Astrocyte (in vitro differentiated cells and primary cell): ENCODE results near the gene HAL. TPM values are rescaled to one million over a fixed set of nuclear protein-coding genes. Genes with fewer than 3 reads are reported as not detected.
A peak's percentile ranks its signal among the peaks of the same experiment; 100 is the strongest.

Source experiments
- DNase-seq: peaks from one replicate; pipeline ENCODE4 v3.0.0-alpha.2; 2010; ENCODE audit warnings: low read depth
- FAIRE-seq: peaks from 2 replicates; lab custom pipeline; 2011; peaks lifted over from hg19 to GRCh38; lab: Jason Lieb, UNC
- H2AFZ ChIP-seq: 2 replicates; pipeline ENCODE4 v1.6.0; 2012; ENCODE audit warnings: low read depth, low read length, inconsistent platforms
- H3K27ac ChIP-seq: 2 replicates; pipeline ENCODE4 v1.5.1; 2011; ENCODE audit warnings: low read depth, low read length, inconsistent platforms
- H3K27me3 ChIP-seq: 2 replicates; pipeline ENCODE4 v1.6.0; 2011; ENCODE audit warnings: low read length, inconsistent platforms; ENCODE audit not compliant: insufficient read depth
- H3K36me3 ChIP-seq: 2 replicates; pipeline ENCODE4 v1.5.1; 2011; ENCODE audit warnings: low read length, inconsistent platforms; ENCODE audit not compliant: insufficient read depth
- H3K4me1 ChIP-seq: 2 replicates; pipeline ENCODE4 v1.5.1; 2011; ENCODE audit warnings: low read length, inconsistent platforms; ENCODE audit not compliant: insufficient read depth
- H3K4me2 ChIP-seq: 2 replicates; pipeline ENCODE4 v1.6.0; 2012; ENCODE audit warnings: low read length, inconsistent platforms
- H3K4me3 ChIP-seq: 2 replicates; pipeline ENCODE4 v1.5.1; 2011; ENCODE audit warnings: low read depth, mild to moderate bottlenecking, low read length, inconsistent platforms; ENCODE audit not compliant: insufficient read depth
- H3K79me2 ChIP-seq: 2 replicates; pipeline ENCODE4 v1.6.0; 2012; ENCODE audit warnings: mild to moderate bottlenecking, low read length, inconsistent platforms; ENCODE audit not compliant: insufficient read depth
- H3K9ac ChIP-seq: 2 replicates; pipeline ENCODE4 v1.6.0; 2012; ENCODE audit warnings: mild to moderate bottlenecking, low read length, inconsistent platforms
- H3K9me3 ChIP-seq: 2 replicates; pipeline ENCODE4 v1.5.1; 2012; ENCODE audit warnings: low read depth, mild to moderate bottlenecking, low read length, inconsistent platforms; ENCODE audit not compliant: insufficient read depth
- H4K20me1 ChIP-seq: 2 replicates; pipeline ENCODE4 v1.6.0; 2012; ENCODE audit warnings: low read length, inconsistent platforms; ENCODE audit not compliant: insufficient read depth
- H3K27ac Mint-ChIP-seq: one replicate; pipeline ENCODE4 v1.8.0; 2021; ENCODE audit warnings: mild to moderate bottlenecking, mixed read lengths; ENCODE audit not compliant: unreplicated experiment
- H3K27me3 Mint-ChIP-seq: one replicate; pipeline ENCODE4 v1.8.0; 2021; ENCODE audit warnings: low read depth, mixed read lengths; ENCODE audit not compliant: unreplicated experiment
- H3K36me3 Mint-ChIP-seq: one replicate; pipeline ENCODE4 v1.8.0; 2021; ENCODE audit warnings: low read depth, mixed read lengths; ENCODE audit not compliant: unreplicated experiment
- H3K4me1 Mint-ChIP-seq: one replicate; pipeline ENCODE4 v1.8.0; 2021; ENCODE audit warnings: low read depth, mixed read lengths; ENCODE audit not compliant: unreplicated experiment
- H3K4me3 Mint-ChIP-seq: one replicate; pipeline ENCODE4 v1.8.0; 2021; ENCODE audit warnings: mild to moderate bottlenecking, moderate library complexity, mixed read lengths; ENCODE audit not compliant: unreplicated experiment
- H3K9me3 Mint-ChIP-seq: one replicate; pipeline ENCODE4 v1.8.0; 2021; ENCODE audit warnings: mild to moderate bottlenecking, mixed read lengths; ENCODE audit not compliant: unreplicated experiment
- CTCF ChIP-seq: IDR thresholded peaks from 2 replicates; pipeline ENCODE4 v1.5.1; 2011; ENCODE audit warnings: low read depth, mild to moderate bottlenecking, inconsistent platforms, low read length, moderate library complexity; ENCODE audit not compliant: insufficient read depth
- EZH2 ChIP-seq: IDR thresholded peaks from 2 replicates; pipeline ENCODE4 v1.6.1; 2012; ENCODE audit warnings: mild to moderate bottlenecking, low read length, inconsistent platforms; ENCODE audit not compliant: insufficient read depth
- total RNA-seq: library from RNA; stranded (reverse); gene quantifications from 2 replicates; pipeline ENCODE4 v1.2.1, GENCODE V29; 2021

The HAL gene
- total RNA-seq, 1 donor from 2014 or later = 0.20 TPM

GRCh38 chr12:95942101-95942523 is 54.0 kb downstream of the HAL start:
- Histone ChIP-seq H3K9me3 (no peaks in the 10 kb centered on the region), H3K4me3 (peak overlapping the region; percentile 89), H3K36me3 (no peaks in the 10 kb centered on the region), H3K27ac (no peak overlapping the region), H2AFZ (peak overlapping the region; percentile 98), H4K20me1 (no peaks in the 10 kb centered on the region), H3K27me3 (peaks cover 5% of the 10 kb centered on the region), H3K9ac (peak overlapping the region; percentile 79), H3K4me2 (peak overlapping the region; percentile 98), H3K4me1 (peaks cover 3% of the 10 kb centered on the region), H3K79me2 (no peaks in the 10 kb centered on the region)
- FAIRE-seq (no peak), DNase-seq (peak; percentile 2)
- Mint-ChIP-seq H3K27me3 (peaks cover 11% of the 10 kb centered on the region), H3K27ac (no peak overlapping the region), H3K4me3 (peak overlapping the region; percentile 91), H3K4me1 (no peaks in the 10 kb centered on the region), H3K36me3 (no peaks in the 10 kb centered on the region), H3K9me3 (no peaks in the 10 kb centered on the region)
- no peak for TF ChIP-seq CTCF
- TF ChIP-seq EZH2 = no peak

GRCh38 chr12:95940514-95940913 is 55.6 kb downstream of the HAL start:
- no peak overlapping the region for H3K4me3 Mint-ChIP-seq
- peaks cover 3% of the 10 kb centered on the region for H3K4me1 ChIP-seq
- no peak for DNase-seq
- peaks cover 6% of the 10 kb centered on the region for H3K27me3 Mint-ChIP-seq
- H2AFZ ChIP-seq = no peak overlapping the region
- H3K36me3 Mint-ChIP-seq = no peaks in the 10 kb centered on the region
- no peaks in the 10 kb centered on the region for H3K79me2 ChIP-seq
- H3K9me3 Mint-ChIP-seq = no peaks in the 10 kb centered on the region
- no peak overlapping the region for H3K27ac Mint-ChIP-seq
- FAIRE-seq = no peak
- no peak for TF ChIP-seq EZH2
- no peak for TF ChIP-seq CTCF
- no peak overlapping the region for H3K9ac ChIP-seq
- H3K27me3 ChIP-seq = peaks cover 2% of the 10 kb centered on the region
- H3K4me3 ChIP-seq = no peak overlapping the region
- H3K36me3 ChIP-seq = no peaks in the 10 kb centered on the region
- no peak overlapping the region for H3K4me2 ChIP-seq
- H3K4me1 Mint-ChIP-seq = no peaks in the 10 kb centered on the region
- H3K27ac ChIP-seq = no peak overlapping the region
- H4K20me1 ChIP-seq = no peaks in the 10 kb centered on the region
- no peaks in the 10 kb centered on the region for H3K9me3 ChIP-seq

Other genes starting within 250 kb of the HAL start
- gene NTN4, start 205.6 kb downstream of the HAL start, total RNA-seq = 22.6 and 28.9 TPM in 2 replicates
- gene SNRPF, start 137.4 kb downstream of the HAL start, total RNA-seq = 23.1 and 24.9 TPM in 2 replicates
- 0.07 TPM in 1 of 2 replicates, not detected in the other for gene CCDC38, start 53.7 kb downstream of the HAL start, total RNA-seq
- gene AMDHD1, start 53.0 kb downstream of the HAL start, total RNA-seq = 0.52 and 0.62 TPM in 2 replicates
- 63.7 and 67.6 TPM in 2 replicates for gene LTA4H, start 39.2 kb upstream of the HAL start, total RNA-seq
- gene ELK3, start 198.0 kb upstream of the HAL start, total RNA-seq = 54.8 and 62.7 TPM in 2 replicates